ENCODE measurements around the gene FAM153A.
"Not testable (repeated sequence)": the region's sequence is repeated elsewhere in the genome, so short reads cannot be mapped to it uniquely, and the experiment has no call there.

FAM153A gene

GRCh38 chr5:177763737-177764508 lies 18.8 kb downstream of the FAM153A start:
- not testable (repeated sequence) for H3K4me3 ChIP-seq (ENCODE audit: low read depth, low read length); DNase-seq (ENCODE audit: low read depth)

- H3K4me3 ChIP-seq (ENCODE audit: low read depth, low read length); DNase-seq (ENCODE audit: low read depth): not testable (repeated sequence)
Measured at GRCh38 chr5:177760954-177761353, 21.7 kb downstream of the FAM153A start.

- not testable (repeated sequence) for H3K4me3 ChIP-seq (ENCODE audit: low read depth, low read length); DNase-seq (ENCODE audit: low read depth)
Measured at GRCh38 chr5:177747354-177747753, 35.3 kb downstream of the FAM153A start.

- not testable (repeated sequence) for H3K4me3 ChIP-seq (ENCODE audit: low read depth, low read length); DNase-seq (ENCODE audit: low read depth)
Measured at GRCh38 chr5:177724858-177725257, 57.8 kb downstream of the FAM153A start.

DNA sequence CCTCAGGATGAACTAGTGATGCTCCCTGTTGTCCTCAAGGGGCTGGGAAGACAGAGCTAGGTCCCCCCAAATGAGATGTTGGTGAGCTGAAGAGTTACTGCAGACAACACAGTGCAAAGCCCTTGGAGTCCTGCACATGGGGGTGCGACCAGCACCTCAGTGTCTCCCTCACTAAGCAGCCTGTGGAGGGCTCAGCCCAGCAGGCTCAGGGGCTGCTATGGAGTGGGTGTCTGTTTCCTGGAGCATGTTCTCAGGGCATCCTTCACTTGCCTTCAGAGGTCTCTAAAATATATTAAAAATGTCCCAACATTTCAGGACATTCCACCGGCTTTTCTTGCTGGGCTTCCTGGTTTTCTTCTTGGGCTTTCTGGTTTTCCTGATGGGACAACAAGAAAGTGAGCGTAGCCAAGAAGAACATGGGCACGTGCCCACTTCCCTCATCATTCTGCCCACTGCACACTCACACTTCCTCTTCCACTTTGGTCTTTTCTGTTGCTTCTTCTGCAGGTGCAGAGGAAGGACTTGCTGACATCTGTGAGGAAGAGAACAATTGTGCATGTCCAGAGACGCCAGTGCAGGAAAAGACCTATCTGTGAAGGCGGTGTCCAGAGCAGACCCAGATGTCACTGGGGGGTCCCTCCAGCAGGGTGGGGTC lies 58.7 kb downstream of the FAM153A start:
- H3K4me3 ChIP-seq (ENCODE audit: low read depth, low read length); DNase-seq (ENCODE audit: low read depth): not testable (repeated sequence)

DNA sequence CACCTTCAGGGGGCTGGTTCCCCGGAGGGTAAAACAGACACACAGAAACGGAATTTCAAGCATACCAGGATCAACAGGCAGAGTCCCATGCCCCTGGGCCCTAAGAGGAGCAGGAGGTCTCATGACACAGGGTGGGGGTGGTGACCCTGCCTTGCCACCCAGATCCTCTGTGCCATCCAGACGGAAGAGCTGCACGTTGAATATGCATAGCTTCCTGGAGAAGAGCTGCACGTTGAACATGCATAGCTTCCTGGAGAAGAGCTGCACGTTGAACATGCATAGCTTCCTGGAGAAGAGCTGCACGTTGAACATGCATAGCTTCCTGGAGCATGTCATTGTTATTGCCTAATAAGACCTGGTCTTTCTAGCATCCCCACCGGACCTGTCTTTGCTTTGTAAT lies 59.9 kb downstream of the FAM153A start:
- H3K4me3 ChIP-seq (ENCODE audit: low read depth, low read length); DNase-seq (ENCODE audit: low read depth): not testable (repeated sequence)

GRCh38 chr5:177719989-177720388 lies 62.7 kb downstream of the FAM153A start:
- not testable (repeated sequence) for DNase-seq (ENCODE audit: low read depth); H3K4me3 ChIP-seq (ENCODE audit: low read depth, low read length)

GRCh38 chr5:177715423-177715822 lies 67.3 kb downstream of the FAM153A start:
- H3K4me3 ChIP-seq (ENCODE audit: low read depth, low read length); DNase-seq (ENCODE audit: low read depth): not testable (repeated sequence)

DNA sequence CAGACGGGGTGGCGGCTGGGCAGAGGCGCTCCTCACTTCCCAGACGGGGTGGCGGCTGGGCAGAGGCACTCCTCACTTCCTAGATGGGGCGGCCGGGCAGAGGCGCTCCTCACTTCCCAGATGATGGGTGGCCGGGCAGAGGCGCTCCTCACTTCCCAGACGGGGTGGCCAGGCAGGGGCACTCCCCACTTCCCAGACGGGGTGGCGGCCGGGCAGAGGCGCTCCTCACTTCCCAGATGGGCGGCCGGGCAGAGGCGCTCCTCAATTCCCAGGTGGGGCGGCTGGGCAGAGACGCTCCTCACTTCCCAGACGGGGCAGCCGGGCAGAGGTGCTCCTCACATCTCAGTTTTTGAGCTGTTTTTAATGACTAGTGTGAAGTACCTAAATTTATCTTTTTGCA lies 86.6 kb downstream of the FAM153A start:
- DNase-seq (ENCODE audit: low read depth); H3K4me3 ChIP-seq (ENCODE audit: low read depth, low read length): not testable (repeated sequence)

- H3K4me3 ChIP-seq (ENCODE audit: low read depth, low read length); DNase-seq (ENCODE audit: low read depth): not testable (repeated sequence)
Measured at GRCh38 chr5:177695356-177695930, 87.3 kb downstream of the FAM153A start.

DNA sequence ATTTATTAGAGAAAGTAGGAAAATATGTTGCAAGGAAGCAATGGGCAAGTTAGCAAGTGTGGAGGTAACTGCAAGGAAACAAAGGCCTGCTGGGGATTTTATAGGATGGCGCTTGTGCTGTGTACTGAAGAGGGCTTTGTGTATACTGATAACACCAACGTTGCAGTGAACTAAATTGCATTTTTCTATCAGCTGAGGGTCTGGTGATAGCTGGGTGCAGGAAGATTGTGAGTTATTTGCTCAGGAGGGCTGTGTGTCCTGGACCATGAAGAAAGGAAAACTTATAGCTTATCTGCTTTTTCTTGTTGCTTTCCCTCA lies 88.2 kb downstream of the FAM153A start:
- DNase-seq (ENCODE audit: low read depth); H3K4me3 ChIP-seq (ENCODE audit: low read depth, low read length): not testable (repeated sequence)

GRCh38 chr5:177693671-177694517 lies 88.8 kb downstream of the FAM153A start:
- not testable (repeated sequence) for DNase-seq (ENCODE audit: low read depth)

DNA sequence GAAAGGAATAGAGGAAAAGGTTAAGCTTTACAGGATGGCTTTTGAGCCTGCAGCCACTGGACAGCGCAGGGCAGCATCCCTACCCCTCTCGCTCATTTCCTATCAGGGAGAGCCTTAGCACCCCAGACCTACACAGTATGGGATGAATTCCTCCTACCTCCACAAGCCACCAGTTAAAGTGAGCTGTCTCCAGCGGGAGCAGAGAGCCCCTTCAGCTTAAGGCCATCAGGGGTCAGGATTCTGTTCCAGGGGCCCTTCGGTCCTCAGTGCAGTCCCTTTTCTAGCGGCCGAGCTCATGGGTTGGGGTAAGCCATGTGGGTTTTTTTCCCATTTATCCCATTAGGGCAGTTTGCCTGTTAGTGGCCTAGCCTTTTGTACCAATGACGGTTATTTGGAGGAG lies 89.7 kb downstream of the FAM153A start:
- not testable (repeated sequence) for DNase-seq (ENCODE audit: low read depth); H3K4me3 ChIP-seq (ENCODE audit: low read depth, low read length)

More at GRCh38 chr5:177693671-177694517, 88.8 kb downstream of the FAM153A start:
- H3K4me3 ChIP-seq (ENCODE audit: low read depth, low read length): not testable (repeated sequence)

DNA sequence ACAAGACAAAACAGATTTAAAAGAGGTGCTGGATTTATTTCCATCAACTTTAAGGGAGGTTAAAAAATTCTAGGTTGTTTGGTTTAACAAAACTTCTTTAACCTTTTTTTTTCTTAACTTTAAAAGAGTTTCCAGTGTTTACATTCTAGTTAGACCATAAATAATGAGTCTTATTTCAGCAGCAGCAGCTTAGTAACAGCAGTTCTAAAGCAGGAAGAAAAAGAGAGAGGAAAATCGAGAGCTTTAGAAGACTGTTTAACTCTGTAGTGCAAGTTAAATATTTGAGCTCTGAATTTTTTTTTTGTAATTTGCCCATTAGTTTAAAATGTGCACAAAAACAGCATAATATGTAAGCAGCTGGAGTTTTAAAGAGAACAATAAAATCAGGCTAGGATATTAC lies 90.2 kb downstream of the FAM153A start:
- not testable (repeated sequence) for H3K4me3 ChIP-seq (ENCODE audit: low read depth, low read length); DNase-seq (ENCODE audit: low read depth)

- DNase-seq (ENCODE audit: low read depth): not testable (repeated sequence)
Measured at GRCh38 chr5:177689011-177689610, 93.6 kb downstream of the FAM153A start.

DNA sequence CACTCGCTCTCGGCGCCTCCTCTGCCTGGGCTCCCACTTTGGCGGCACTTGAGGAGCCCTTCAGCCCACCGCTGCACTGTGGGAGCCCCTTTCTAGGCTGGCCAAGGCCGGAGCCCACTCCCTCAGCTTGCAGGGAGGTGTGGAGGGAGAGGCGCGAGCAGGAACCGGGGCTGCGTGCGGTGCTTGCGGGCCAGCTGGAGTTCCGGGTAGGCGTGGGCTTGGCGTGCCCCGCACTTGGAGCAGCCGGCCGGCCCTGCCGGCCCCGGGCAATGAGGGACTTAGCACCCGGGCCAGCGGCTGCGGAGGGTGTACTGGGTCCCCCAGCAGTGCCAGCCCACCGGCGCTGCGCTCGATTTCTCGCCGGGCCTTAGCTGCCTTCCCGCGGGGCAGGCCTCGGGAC lies 94.6 kb downstream of the FAM153A start:
- H3K4me3 ChIP-seq (ENCODE audit: low read depth, low read length); DNase-seq (ENCODE audit: low read depth): not testable (repeated sequence)

More at GRCh38 chr5:177689011-177689610, 93.6 kb downstream of the FAM153A start:
- H3K4me3 ChIP-seq (ENCODE audit: low read depth, low read length): not testable (repeated sequence)

- DNase-seq (ENCODE audit: low read depth); H3K4me3 ChIP-seq (ENCODE audit: low read depth, low read length): not testable (repeated sequence)
Measured at GRCh38 chr5:177681920-177682319, 100.8 kb downstream of the FAM153A start.

Measured in GM12865 (cell line).